Measurements from ENCODE around the gene DNAL1.

GRCh38 chr14:73750531-73750901 lies 105.7 kb downstream of the DNAL1 start:
- no peak for TF ChIP-seq POLR2AphosphoS5 (IDR thresholded peaks at IDR 0.05)
- TF ChIP-seq, protein P1, sequence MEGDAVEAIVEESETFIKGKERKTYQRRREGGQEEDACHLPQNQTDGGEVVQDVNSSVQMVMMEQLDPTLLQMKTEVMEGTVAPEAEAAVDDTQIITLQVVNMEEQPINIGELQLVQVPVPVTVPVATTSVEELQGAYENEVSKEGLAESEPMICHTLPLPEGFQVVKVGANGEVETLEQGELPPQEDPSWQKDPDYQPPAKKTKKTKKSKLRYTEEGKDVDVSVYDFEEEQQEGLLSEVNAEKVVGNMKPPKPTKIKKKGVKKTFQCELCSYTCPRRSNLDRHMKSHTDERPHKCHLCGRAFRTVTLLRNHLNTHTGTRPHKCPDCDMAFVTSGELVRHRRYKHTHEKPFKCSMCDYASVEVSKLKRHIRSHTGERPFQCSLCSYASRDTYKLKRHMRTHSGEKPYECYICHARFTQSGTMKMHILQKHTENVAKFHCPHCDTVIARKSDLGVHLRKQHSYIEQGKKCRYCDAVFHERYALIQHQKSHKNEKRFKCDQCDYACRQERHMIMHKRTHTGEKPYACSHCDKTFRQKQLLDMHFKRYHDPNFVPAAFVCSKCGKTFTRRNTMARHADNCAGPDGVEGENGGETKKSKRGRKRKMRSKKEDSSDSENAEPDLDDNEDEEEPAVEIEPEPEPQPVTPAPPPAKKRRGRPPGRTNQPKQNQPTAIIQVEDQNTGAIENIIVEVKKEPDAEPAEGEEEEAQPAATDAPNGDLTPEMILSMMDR (IDR thresholded peaks at IDR 0.05): no peak
